Suprapubic skin (tissue), 4 donors: ENCODE measurements around the gene AKAP8. TPM values are rescaled to one million over a fixed set of nuclear protein-coding genes. Genes with fewer than 3 reads are reported as not detected.
"Not testable (repeated sequence)": the region's sequence is repeated elsewhere in the genome, so short reads cannot be mapped to it uniquely, and the experiment has no call there.

Experiments used
- DNase-seq, 2 donors: peaks; one replicate each; pipeline ENCODE4 v3.0.0-alpha.2; 2019; ENCODE audit warnings: low spot score in 2 of 2
- H3K27ac ChIP-seq: fragments of 200-600 bp; sonication (generic); one replicate; pipeline ENCODE4 v1.5.1; 2019
- H3K27me3 ChIP-seq: fragments of 200-600 bp; sonication (generic); one replicate; pipeline ENCODE4 v1.5.1; 2019
- H3K36me3 ChIP-seq: fragments of 200-600 bp; sonication (generic); one replicate; pipeline ENCODE4 v1.5.1; 2019
- H3K4me1 ChIP-seq: fragments of 200-600 bp; sonication (generic); one replicate; pipeline ENCODE4 v1.5.1; 2019
- H3K4me3 ChIP-seq: fragments of 200-600 bp; sonication (generic); one replicate; pipeline ENCODE4 v1.5.1; 2019; ENCODE audit warnings: mild to moderate bottlenecking
- H3K9me3 ChIP-seq: fragments of 200-600 bp; sonication (generic); one replicate; pipeline ENCODE4 v1.5.1; 2019
- EP300 ChIP-seq: sonication (generic); formaldehyde crosslinking; IDR thresholded peaks from one replicate; pipeline ENCODE4 v1.6.1; 2017; ENCODE audit warnings: antibody characterized with exemption
- POLR2A ChIP-seq, 2 donors: fragments of 450-650 bp; IDR thresholded peaks; one replicate each; pipeline ENCODE4 v1.6.1; 2017; ENCODE audit warnings: antibody characterized with exemption in 2 of 2, mild to moderate bottlenecking in 2 of 2, moderate library complexity in 2 of 2
- POLR2AphosphoS5 ChIP-seq, 3 donors: sonication (generic); formaldehyde crosslinking; IDR thresholded peaks; one replicate each; pipeline ENCODE4 v1.6.1; 2017; ENCODE audit warnings: antibody characterized with exemption in 3 of 3
- WGBS: methylation state at CpG from one replicate; pipeline ENCODE4 v1.1.5; 2018; 5-methylcytosine and 5-hydroxymethylcytosine counted together
- total RNA-seq, 4 donors: library from RNA; depleted of rRNA; stranded (reverse); fragments of >200 nt; gene quantifications; one replicate each; pipeline ENCODE4 v1.1.0, GENCODE V29; 2016
- TF ChIP-seq, protein P1 (sequence below), 2 donors: fragments of 200-600 bp in 1 of 2; fragments of 450-650 bp in 1 of 2; sonication (generic) in 1 of 2; IDR thresholded peaks; one replicate each; pipeline ENCODE4 v1.5.1; 2016 to 2019; ENCODE audit warnings: antibody characterized with exemption in 2 of 2, mild to moderate bottlenecking in 1 of 2, moderate library complexity in 1 of 2

AKAP8 gene
- total RNA-seq, 4 donors from 2014 or later = 25.3 to 77.9 (median 41.6) TPM

DNA sequence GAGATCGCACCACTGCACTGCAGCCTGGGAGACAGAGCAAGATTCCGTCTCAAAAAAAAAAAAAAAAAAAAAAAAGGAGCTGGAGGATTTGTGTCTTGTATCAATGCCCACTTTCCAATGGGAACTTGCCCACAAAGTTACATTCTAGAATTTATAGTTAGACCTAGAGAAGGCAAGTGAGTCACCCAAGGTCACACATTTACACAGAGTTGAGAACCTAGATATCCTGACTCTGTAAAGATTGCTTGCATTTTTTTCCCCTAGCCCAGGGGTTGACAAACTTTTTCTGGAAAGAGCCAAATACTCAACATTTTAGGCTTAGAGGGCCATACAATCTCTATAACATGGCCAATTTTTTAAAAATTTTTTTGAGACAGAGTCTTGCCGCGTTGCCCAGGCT is 39.5 kb downstream of the AKAP8 start:
- Histone ChIP-seq H3K36me3 (peaks cover 9% of the 10 kb centered on the region), H3K4me1 (no peaks in the 10 kb centered on the region), H3K4me3 (no peak overlapping the region), H3K27ac (no peak overlapping the region), H3K27me3 (no peaks in the 10 kb centered on the region), H3K9me3 (no peaks in the 10 kb centered on the region)
- DNase-seq = no peak
- TF ChIP-seq, protein P1, sequence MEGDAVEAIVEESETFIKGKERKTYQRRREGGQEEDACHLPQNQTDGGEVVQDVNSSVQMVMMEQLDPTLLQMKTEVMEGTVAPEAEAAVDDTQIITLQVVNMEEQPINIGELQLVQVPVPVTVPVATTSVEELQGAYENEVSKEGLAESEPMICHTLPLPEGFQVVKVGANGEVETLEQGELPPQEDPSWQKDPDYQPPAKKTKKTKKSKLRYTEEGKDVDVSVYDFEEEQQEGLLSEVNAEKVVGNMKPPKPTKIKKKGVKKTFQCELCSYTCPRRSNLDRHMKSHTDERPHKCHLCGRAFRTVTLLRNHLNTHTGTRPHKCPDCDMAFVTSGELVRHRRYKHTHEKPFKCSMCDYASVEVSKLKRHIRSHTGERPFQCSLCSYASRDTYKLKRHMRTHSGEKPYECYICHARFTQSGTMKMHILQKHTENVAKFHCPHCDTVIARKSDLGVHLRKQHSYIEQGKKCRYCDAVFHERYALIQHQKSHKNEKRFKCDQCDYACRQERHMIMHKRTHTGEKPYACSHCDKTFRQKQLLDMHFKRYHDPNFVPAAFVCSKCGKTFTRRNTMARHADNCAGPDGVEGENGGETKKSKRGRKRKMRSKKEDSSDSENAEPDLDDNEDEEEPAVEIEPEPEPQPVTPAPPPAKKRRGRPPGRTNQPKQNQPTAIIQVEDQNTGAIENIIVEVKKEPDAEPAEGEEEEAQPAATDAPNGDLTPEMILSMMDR (IDR thresholded peaks at IDR 0.05) = no peak
- TF ChIP-seq POLR2AphosphoS5 (IDR thresholded peaks at IDR 0.05) = no peak
- no peak for TF ChIP-seq EP300
- TF ChIP-seq POLR2A (IDR thresholded peaks at IDR 0.05) = no peak
- WGBS = 98% methylated on average over 4 of the region's 4 CpGs

DNA sequence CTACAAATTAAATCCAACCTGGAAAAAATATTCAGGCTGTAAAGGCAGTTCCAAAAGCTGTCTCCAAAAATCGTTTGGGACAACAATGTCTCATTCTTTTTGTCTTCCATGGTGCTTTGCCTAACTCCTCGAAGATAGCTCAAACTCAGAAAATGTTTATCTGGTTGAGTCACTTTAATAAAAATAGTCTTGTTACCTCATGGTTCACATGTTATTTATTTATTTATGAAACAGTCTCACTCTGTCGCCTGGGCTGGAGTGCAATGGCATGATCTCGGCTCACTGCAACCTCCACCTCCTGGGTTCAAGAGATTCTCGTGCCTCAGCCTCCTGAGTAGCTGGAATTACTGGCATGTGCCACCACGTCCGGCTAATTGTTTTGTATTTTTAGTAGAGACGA is 42.4 kb downstream of the AKAP8 start:
- Histone ChIP-seq H3K36me3 (no peaks in the 10 kb centered on the region), H3K4me1 (peaks cover 13% of the 10 kb centered on the region), H3K27me3 (no peaks in the 10 kb centered on the region), H3K27ac (no peak overlapping the region), H3K9me3 (no peaks in the 10 kb centered on the region), H3K4me3 (no peak overlapping the region)
- no peak for DNase-seq
- TF ChIP-seq POLR2A (IDR thresholded peaks at IDR 0.05) = no peak
- TF ChIP-seq, protein P1 (IDR thresholded peaks at IDR 0.05) = no peak
- no peak for TF ChIP-seq POLR2AphosphoS5 (IDR thresholded peaks at IDR 0.05)
- no peak for TF ChIP-seq EP300
- WGBS = 56% methylated on average over 8 of the region's 8 CpGs

DNA sequence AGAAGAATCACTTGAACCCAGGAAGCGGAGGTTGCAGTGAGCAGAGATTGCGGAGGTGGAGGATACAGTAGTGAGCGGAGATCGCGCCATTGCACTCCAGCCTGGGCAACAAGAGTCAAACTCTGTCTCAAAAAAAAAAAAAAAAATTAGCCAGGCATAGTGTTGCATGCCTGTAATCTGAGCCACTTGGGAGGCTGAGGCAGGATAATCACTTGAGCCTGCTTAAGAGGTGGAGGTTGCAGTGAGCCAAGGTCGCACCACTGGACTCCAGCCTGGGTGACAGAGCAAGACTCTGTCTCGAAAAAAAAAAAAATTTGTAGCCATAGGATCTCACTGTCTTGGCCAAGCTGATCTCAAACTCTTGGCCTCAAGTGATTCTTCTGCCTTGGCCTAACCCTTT is 43.6 kb downstream of the AKAP8 start:
- WGBS = 77% methylated on average over 7 of the region's 7 CpGs
- not testable (repeated sequence) for H3K9me3 ChIP-seq, DNase-seq, H3K4me3 ChIP-seq, H3K27me3 ChIP-seq, H3K27ac ChIP-seq, H3K36me3 ChIP-seq
- H3K4me1 ChIP-seq = peaks cover 13% of the 10 kb centered on the region

DNA sequence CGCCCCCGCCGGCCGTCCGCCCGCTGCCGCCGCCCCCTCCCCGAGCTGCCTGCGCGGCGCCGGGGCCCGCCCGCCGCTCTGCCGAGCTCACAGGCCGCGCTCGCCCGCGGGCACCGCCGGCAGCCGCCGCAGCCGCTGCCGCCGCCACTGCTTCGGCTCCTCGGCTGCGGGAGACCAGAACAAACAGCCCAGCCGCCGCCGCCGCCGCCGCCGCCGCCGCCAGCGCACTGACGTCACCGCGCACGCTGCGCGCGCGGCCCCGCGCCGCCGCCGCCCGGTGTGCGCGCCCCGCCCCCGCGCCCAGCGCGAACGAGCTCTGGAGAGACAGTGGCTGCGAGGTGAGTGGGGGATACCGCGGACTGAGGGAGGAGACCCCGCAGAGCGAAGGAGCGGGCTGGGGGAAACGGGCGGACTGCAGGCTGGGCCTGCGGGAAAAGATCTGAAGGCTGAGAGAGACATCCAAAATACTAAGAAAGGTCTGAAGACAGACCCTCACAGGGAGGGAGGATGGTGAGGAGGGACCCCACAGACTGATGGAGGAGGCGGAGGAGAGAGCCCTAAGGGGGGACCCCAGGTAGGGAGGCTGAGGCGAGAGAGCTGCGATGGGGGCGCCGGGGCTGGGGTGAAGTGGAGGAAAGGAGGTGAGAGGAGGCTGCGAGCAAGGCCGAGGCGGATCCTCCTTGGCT is 47.1 kb downstream of the AKAP8 start, which contains the start of gene BRD4:
Gene BRD4, minus strand, starts transcription at position 229 of the 686 bp plus-strand sequence. CDS start 59,440 bp downstream, outside the sequence.
- WGBS = under 1% methylated on average over 55 of the region's 81 CpGs

DNA sequence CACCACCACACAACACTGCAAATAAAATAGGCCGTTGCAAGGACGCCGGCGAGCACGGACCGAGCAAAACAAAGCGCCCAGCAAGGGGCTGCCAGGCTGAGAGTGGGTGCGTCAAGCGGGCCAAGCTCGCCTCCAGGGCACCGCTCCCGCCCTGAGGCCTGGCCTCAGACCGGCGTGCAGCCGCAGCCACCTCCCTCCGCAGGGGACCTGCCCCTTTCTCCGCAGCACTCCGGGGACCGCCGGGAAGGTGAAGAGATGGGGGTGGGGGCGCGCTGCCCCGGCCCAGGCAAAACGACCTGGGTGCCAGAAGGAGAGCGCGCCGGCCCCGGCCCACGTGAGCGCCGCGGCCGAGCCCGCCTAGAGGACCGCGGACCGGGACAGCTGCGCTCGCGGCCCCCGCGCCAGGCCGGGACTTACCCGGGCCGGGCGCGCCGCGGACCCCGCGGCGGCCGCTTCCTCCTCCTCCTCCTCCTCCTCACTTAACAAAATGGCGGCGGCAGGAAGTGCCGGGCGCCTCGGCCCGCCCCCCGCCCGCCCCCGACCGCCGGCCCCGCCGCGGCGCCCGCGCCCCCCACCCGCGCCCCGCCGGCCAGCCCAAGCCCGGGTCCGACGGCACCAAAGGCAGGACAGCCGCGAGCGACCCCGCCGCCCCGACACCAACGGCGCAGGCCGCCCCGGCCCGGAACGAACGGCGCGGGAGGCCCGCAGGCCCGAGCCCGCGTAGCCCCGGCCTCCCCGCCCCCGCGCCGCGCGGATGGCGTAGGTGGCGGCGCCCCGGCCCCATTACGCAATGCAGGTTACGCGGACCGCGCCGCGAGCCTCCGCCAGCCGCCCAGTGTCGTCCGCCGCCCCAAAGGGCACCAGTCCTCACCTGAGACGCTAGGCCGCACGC is 47.9 kb downstream of the AKAP8 start:
- TF ChIP-seq, protein P1 (IDR thresholded peaks at IDR 0.05) = no peak
- TF ChIP-seq POLR2AphosphoS5 (IDR thresholded peaks at IDR 0.05) (peak in 2 of 3 donors; percentile 55 to 72), POLR2A (IDR thresholded peaks at IDR 0.05) (no peak)
- peak overlapping the region; percentile 98 for H3K27ac ChIP-seq
- peak overlapping the region; percentile 95 for H3K4me3 ChIP-seq
- no peaks in the 10 kb centered on the region for H3K27me3 ChIP-seq
- DNase-seq = peak in 1 of 2 donors; percentile 78
- H3K9me3 ChIP-seq = no peaks in the 10 kb centered on the region
- WGBS = 2% methylated on average over 7 of the region's 122 CpGs
- H3K36me3 ChIP-seq = no peaks in the 10 kb centered on the region
- H3K4me1 ChIP-seq = peaks cover 54% of the 10 kb centered on the region

More for the DNA sequence above, 47.1 kb downstream of the AKAP8 start, which contains the start of gene BRD4:
- TF ChIP-seq POLR2A (IDR thresholded peaks at IDR 0.05) (peak in 1 of 2 donors; percentile 65), POLR2AphosphoS5 (IDR thresholded peaks at IDR 0.05) (no peak)
- no peaks in the 10 kb centered on the region for H3K27me3 ChIP-seq
- DNase-seq = peak in 1 of 2 donors; percentile 80
- peaks cover 47% of the 10 kb centered on the region for H3K4me1 ChIP-seq
- no peaks in the 10 kb centered on the region for H3K9me3 ChIP-seq
- H3K27ac ChIP-seq = peak within 1 kb of the TSS; percentile 98
- H3K36me3 ChIP-seq = no peaks in the 10 kb centered on the region
- peak within 1 kb of the TSS; percentile 95 for H3K4me3 ChIP-seq
